ENCODE data around the gene MTARC2.

Gene MTARC2

GRCh38 chr1:220786337-220787068, 38.4 kb downstream of the MTARC2 start, which contains the start of gene MTARC1:
MTARC1 (plus strand) TSS chr1:220786913; CDS start chr1:220786945, 32 bp downstream.
- peak within 1 kb of the TSS; percentile 100 for H3K27ac ChIP-seq
- TF ChIP-seq ZFX (IDR thresholded peaks at IDR 0.05) (peak; percentile 80; the same call in 1 of the 2 replicates), CTCF (conservative IDR thresholded peaks at IDR 0.05) (peak; percentile 52)

GRCh38 chr1:220787069-220787619, 39.0 kb downstream of the MTARC2 start:
- H3K27ac ChIP-seq: peak overlapping the region; percentile 100
- peak; percentile 29 for TF ChIP-seq CTCF (conservative IDR thresholded peaks at IDR 0.05)
- TF ChIP-seq ZFX (IDR thresholded peaks at IDR 0.05): peak; percentile 46

- TF ChIP-seq CTCF (conservative IDR thresholded peaks at IDR 0.05): no peak
- TF ChIP-seq ZFX (IDR thresholded peaks at IDR 0.05): no peak
- peak overlapping the region; percentile 100 for H3K27ac ChIP-seq
Observed at GRCh38 chr1:220788900-220789299, 40.8 kb downstream of the MTARC2 start.

- TF ChIP-seq CTCF (conservative IDR thresholded peaks at IDR 0.05) (no peak), ZFX (IDR thresholded peaks at IDR 0.05) (no peak)
Observed at GRCh38 chr1:220789532-220790147, 41.5 kb downstream of the MTARC2 start.

GRCh38 chr1:220791285-220791684, 43.2 kb downstream of the MTARC2 start:
- H3K27ac ChIP-seq: no peak overlapping the region
- TF ChIP-seq ZFX (IDR thresholded peaks at IDR 0.05) (no peak), CTCF (conservative IDR thresholded peaks at IDR 0.05) (no peak)

More at GRCh38 chr1:220789532-220790147, 41.5 kb downstream of the MTARC2 start:
- H3K27ac ChIP-seq: no peak overlapping the region

- no peak overlapping the region for H3K27ac ChIP-seq
- TF ChIP-seq ZFX (IDR thresholded peaks at IDR 0.05) (no peak), CTCF (conservative IDR thresholded peaks at IDR 0.05) (no peak)
Observed at GRCh38 chr1:220791956-220792355, 43.8 kb downstream of the MTARC2 start.

GRCh38 chr1:220796530-220796929, 48.4 kb downstream of the MTARC2 start:
- no peak for TF ChIP-seq CTCF (conservative IDR thresholded peaks at IDR 0.05)
- TF ChIP-seq ZFX (IDR thresholded peaks at IDR 0.05): no peak

More at GRCh38 chr1:220796530-220796929, 48.4 kb downstream of the MTARC2 start:
- no peak overlapping the region for H3K27ac ChIP-seq

All from C4-2B (cell line).